Measurements from ENCODE around the gene DCT. TPM values are rescaled to one million over a fixed set of nuclear protein-coding genes. Genes with fewer than 3 reads are reported as not detected.
"Not testable (repeated sequence)": the region's sequence is repeated elsewhere in the genome, so short reads cannot be mapped to it uniquely, and the experiment has no call there.

Gene DCT
- total RNA-seq, 3 donors from 2014 or later (not counting 1 experiment from before 2014, with no cell fraction given), result 0.16 to 0.75 (median 0.28) TPM

DNA sequence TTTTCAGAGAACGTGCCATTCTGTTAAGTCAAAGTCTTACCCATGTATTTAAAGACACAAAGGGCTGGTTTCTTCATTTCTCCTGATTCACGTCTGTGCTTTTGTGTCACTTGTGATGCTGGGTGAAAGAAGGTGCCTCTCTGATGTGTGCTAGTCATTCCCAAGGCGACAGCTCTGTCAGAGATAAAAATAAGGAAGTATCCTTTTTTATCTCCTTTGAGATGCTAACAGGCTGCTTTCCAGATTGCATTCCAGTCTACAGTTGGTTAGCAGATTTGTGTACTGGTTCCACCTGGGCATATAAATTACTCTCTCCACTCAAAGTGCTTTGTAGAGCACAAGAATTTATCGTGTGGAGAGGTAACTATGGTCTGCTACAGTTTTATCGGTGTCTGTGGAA lies 33.5 kb upstream of the DCT start:
- Mint-ChIP-seq H3K4me1 (no peaks in the 10 kb centered on the region), H3K4me3 (no peak overlapping the region), H3K27me3 (ENCODE audit: low read depth in 2 of 2) (peaks cover 0 to 23% of the 10 kb centered on the region in 2 donors), H3K36me3 (no peaks in the 10 kb centered on the region), H3K27ac (no peak overlapping the region), H3K9me3 (peaks cover 2% of the 10 kb centered on the region in 2 donors)
- TF ChIP-seq, protein P1, sequence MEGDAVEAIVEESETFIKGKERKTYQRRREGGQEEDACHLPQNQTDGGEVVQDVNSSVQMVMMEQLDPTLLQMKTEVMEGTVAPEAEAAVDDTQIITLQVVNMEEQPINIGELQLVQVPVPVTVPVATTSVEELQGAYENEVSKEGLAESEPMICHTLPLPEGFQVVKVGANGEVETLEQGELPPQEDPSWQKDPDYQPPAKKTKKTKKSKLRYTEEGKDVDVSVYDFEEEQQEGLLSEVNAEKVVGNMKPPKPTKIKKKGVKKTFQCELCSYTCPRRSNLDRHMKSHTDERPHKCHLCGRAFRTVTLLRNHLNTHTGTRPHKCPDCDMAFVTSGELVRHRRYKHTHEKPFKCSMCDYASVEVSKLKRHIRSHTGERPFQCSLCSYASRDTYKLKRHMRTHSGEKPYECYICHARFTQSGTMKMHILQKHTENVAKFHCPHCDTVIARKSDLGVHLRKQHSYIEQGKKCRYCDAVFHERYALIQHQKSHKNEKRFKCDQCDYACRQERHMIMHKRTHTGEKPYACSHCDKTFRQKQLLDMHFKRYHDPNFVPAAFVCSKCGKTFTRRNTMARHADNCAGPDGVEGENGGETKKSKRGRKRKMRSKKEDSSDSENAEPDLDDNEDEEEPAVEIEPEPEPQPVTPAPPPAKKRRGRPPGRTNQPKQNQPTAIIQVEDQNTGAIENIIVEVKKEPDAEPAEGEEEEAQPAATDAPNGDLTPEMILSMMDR (IDR thresholded peaks at IDR 0.05), result no peak
- Histone ChIP-seq H3K27ac (ENCODE audit: low read length) (no peak overlapping the region), H3K4me3 (ENCODE audit: low read length) (no peak overlapping the region), H3K9me3 (ENCODE audit: control insufficient read depth, insufficient read depth, low read length) (no peaks in the 10 kb centered on the region), H3K4me1 (ENCODE audit: control insufficient read depth, insufficient read depth, low read length) (no peaks in the 10 kb centered on the region), H3K27me3 (ENCODE audit: control insufficient read depth, insufficient read depth, low read length) (no peaks in the 10 kb centered on the region), H3K36me3 (ENCODE audit: control insufficient read depth, insufficient read depth, low read length) (no peaks in the 10 kb centered on the region)
- 71% methylated on average over 4 of the region's 5 CpGs for WGBS (ENCODE audit: insufficient coverage)
- ATAC-seq (no peak), DNase-seq (no peak)
- intact Hi-C loops (cut with micrococcal nuclease), result no loop called here

DNA sequence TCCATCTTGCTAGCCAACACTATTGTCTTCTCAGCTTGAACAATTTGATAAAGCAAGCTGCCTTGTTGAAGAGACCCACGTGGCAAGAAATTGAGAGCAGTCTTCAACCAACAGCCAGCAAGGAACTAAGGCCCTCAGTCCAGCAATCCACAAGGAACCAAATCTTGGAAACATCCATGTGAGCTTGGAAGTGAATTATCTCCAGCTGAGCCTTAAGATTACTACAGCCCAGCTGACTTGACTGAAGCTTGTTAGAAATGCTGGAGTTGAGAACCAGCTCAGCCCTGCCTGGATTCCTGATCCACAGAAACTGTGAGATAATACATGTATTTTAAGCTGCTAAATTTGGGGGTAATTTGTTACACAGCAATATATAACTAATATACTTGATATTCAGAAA lies 26.2 kb upstream of the DCT start:
- Mint-ChIP-seq H3K4me1 (no peaks in the 10 kb centered on the region), H3K9me3 (peaks cover 0 to 2% of the 10 kb centered on the region in 2 donors), H3K27ac (no peak overlapping the region), H3K4me3 (no peak overlapping the region), H3K36me3 (no peaks in the 10 kb centered on the region), H3K27me3 (ENCODE audit: low read depth in 2 of 2) (peaks cover 0 to 15% of the 10 kb centered on the region in 2 donors)
- Histone ChIP-seq H3K27ac (ENCODE audit: low read length) (no peak overlapping the region), H3K9me3 (ENCODE audit: control insufficient read depth, insufficient read depth, low read length) (no peaks in the 10 kb centered on the region), H3K4me3 (ENCODE audit: low read length) (no peak overlapping the region), H3K36me3 (ENCODE audit: control insufficient read depth, insufficient read depth, low read length) (no peaks in the 10 kb centered on the region), H3K4me1 (ENCODE audit: control insufficient read depth, insufficient read depth, low read length) (no peaks in the 10 kb centered on the region), H3K27me3 (ENCODE audit: control insufficient read depth, insufficient read depth, low read length) (no peaks in the 10 kb centered on the region)
- no peak for ATAC-seq
- TF ChIP-seq, protein P1 (IDR thresholded peaks at IDR 0.05), result no peak
- DNase-seq, result no peak
- WGBS (ENCODE audit: insufficient coverage), result 58% methylated on average over 1 of the region's 1 CpG
- intact Hi-C loops (cut with micrococcal nuclease), result no loop called here

GRCh38 chr13:94503851-94504250 lies 24.4 kb upstream of the DCT start:
- Mint-ChIP-seq H3K4me1 (no peaks in the 10 kb centered on the region), H3K4me3 (no peak overlapping the region), H3K27me3 (ENCODE audit: low read depth in 2 of 2) (peaks cover 0 to 10% of the 10 kb centered on the region in 2 donors), H3K27ac (no peak overlapping the region), H3K36me3 (no peaks in the 10 kb centered on the region), H3K9me3 (no peaks in the 10 kb centered on the region)
- no peaks in the 10 kb centered on the region for H3K36me3 ChIP-seq (ENCODE audit: control insufficient read depth, insufficient read depth, low read length)
- intact Hi-C loops (cut with micrococcal nuclease), result no loop called here
- no peaks in the 10 kb centered on the region for H3K27me3 ChIP-seq (ENCODE audit: control insufficient read depth, insufficient read depth, low read length)
- no peak overlapping the region for H3K4me3 ChIP-seq (ENCODE audit: low read length)
- no peaks in the 10 kb centered on the region for H3K9me3 ChIP-seq (ENCODE audit: control insufficient read depth, insufficient read depth, low read length)
- TF ChIP-seq, protein P1 (IDR thresholded peaks at IDR 0.05), result no peak
- no peaks in the 10 kb centered on the region for H3K4me1 ChIP-seq (ENCODE audit: control insufficient read depth, insufficient read depth, low read length)
- DNase-seq (no peak), ATAC-seq (no peak)
- no peak overlapping the region for H3K27ac ChIP-seq (ENCODE audit: low read length)

- H3K4me3 ChIP-seq (ENCODE audit: low read length); H3K4me1 Mint-ChIP-seq; H3K27me3 ChIP-seq (ENCODE audit: control insufficient read depth, insufficient read depth, low read length); ATAC-seq; H3K4me1 ChIP-seq (ENCODE audit: control insufficient read depth, insufficient read depth, low read length); H3K27me3 Mint-ChIP-seq (ENCODE audit: low read depth in 2 of 2); H3K27ac ChIP-seq (ENCODE audit: low read length); H3K27ac Mint-ChIP-seq; DNase-seq; H3K9me3 ChIP-seq (ENCODE audit: control insufficient read depth, insufficient read depth, low read length); H3K36me3 ChIP-seq (ENCODE audit: control insufficient read depth, insufficient read depth, low read length); intact Hi-C loops (cut with micrococcal nuclease); H3K9me3 Mint-ChIP-seq; H3K36me3 Mint-ChIP-seq; H3K4me3 Mint-ChIP-seq: not testable (repeated sequence)
- WGBS (ENCODE audit: insufficient coverage), result 96% methylated on average over 4 of the region's 4 CpGs
Observed at GRCh38 chr13:94498831-94499230, 19.3 kb upstream of the DCT start.
